GM12878 (cell line): ENCODE results near the gene COL4A5. TPM values are rescaled to one million over a fixed set of nuclear protein-coding genes. Genes with fewer than 3 reads are reported as not detected.

Experiments
- ATAC-seq: fragments of 200-7000 bp; cut with Tn5 transposase; 3 replicates; pipeline ENCODE4 v1.9.1; 2020; ENCODE audit warnings: mild to moderate bottlenecking, moderate library complexity
- BruUV-seq: library from RNA; stranded (reverse); fragments of 400-500 nt; replicated peaks from 2 replicates; lab custom pipeline; 2021; lab: Mats Ljungman, UMichigan
- CTCF ChIA-PET: fragments of 300-600 bp; sonication (Branson Sonifier 250); formaldehyde crosslinking; extraction: SDS; loops from one replicate; lab custom pipeline; 2021; ENCODE audit warnings: inconsistent platforms; lab: Yijun Ruan, JAX
- POLR2A ChIA-PET: fragments of 350-600 bp; formaldehyde crosslinking; extraction: SDS; loops from one replicate; lab custom pipeline; 2021; ENCODE audit warnings: inconsistent platforms; lab: Charles Lee
- RAD21 ChIA-PET: fragments of 300-600 bp; sonication (Branson Sonifier 250); formaldehyde crosslinking; loops from one replicate; lab custom pipeline; 2023; ENCODE audit warnings: antibody characterized with exemption; ENCODE audit not compliant: unreplicated experiment; lab: Charles Lee
- SMC1A ChIA-PET: fragments of 300-600 bp; sonication (Branson Sonifier 250); formaldehyde crosslinking; loops from one replicate; lab custom pipeline; 2023; ENCODE audit not compliant: unreplicated experiment, uncharacterized antibody; lab: Charles Lee
- DNase-seq: peaks from one replicate; pipeline ENCODE4 v3.0.0-alpha.2; 2011; ENCODE audit warnings: low read depth, low spot score
- FAIRE-seq: peaks from 3 replicates; lab custom pipeline; 2011; peaks lifted over from hg19 to GRCh38; lab: Jason Lieb, UNC
- H2AFZ ChIP-seq: 2 replicates; pipeline ENCODE4 v1.6.0; 2011; ENCODE audit warnings: low read depth, low read length, control low read depth; ENCODE audit not compliant: control insufficient read depth
- H3K27ac ChIP-seq: 2 replicates; pipeline ENCODE4 v1.5.1; 2011; ENCODE audit warnings: control low read depth; ENCODE audit not compliant: control insufficient read depth, insufficient read depth
- H3K27me3 ChIP-seq, 2 experiments: replicated peaks in 1 of 2; 2 replicates each; pipeline versions ENCODE4 v1.6.0 to v1.6.1; 2011; ENCODE audit warnings: low read length in 1 of 2; ENCODE audit not compliant: control insufficient read depth in 2 of 2, insufficient read depth in 2 of 2
- H3K36me3 ChIP-seq, 2 experiments: 2 replicates each; pipeline ENCODE4 v1.5.1; 2011; ENCODE audit warnings: low read length in 1 of 2; ENCODE audit not compliant: control insufficient read depth in 2 of 2, insufficient read depth in 2 of 2
- H3K4me1 ChIP-seq: 2 replicates; pipeline ENCODE4 v1.6.1; 2011; ENCODE audit warnings: mild to moderate bottlenecking, low read length, moderate library complexity, mixed read lengths; ENCODE audit not compliant: control insufficient read depth, insufficient read depth
- H3K4me2 ChIP-seq: 2 replicates; pipeline ENCODE4 v1.6.0; 2011; ENCODE audit warnings: control low read depth; ENCODE audit not compliant: control insufficient read depth, insufficient read depth
- H3K4me3 ChIP-seq: fragments of 200-600 bp; sonication (generic); 2 replicates; pipeline ENCODE4 v1.5.1; 2016
- H3K79me2 ChIP-seq: 2 replicates; pipeline ENCODE4 v1.6.0; 2011; ENCODE audit warnings: low read length; ENCODE audit not compliant: control insufficient read depth, insufficient read depth
- H3K9ac ChIP-seq: 2 replicates; pipeline ENCODE4 v1.8.0; 2011; ENCODE audit warnings: low read length, control low read depth, mixed read lengths; ENCODE audit not compliant: control insufficient read depth, insufficient read depth
- H3K9me3 ChIP-seq: replicated peaks from 3 replicates; pipeline ENCODE4 v1.5.1; 2011; ENCODE audit warnings: mild to moderate bottlenecking, low read length; ENCODE audit not compliant: control insufficient read depth, insufficient read depth
- H4K20me1 ChIP-seq: 2 replicates; pipeline ENCODE4 v1.6.0; 2011; ENCODE audit not compliant: control insufficient read depth, insufficient read depth
- BHLHE40 ChIP-seq, 2 experiments: fragments of 450-650 bp in 1 of 2; IDR thresholded peaks; 2 replicates each; pipeline ENCODE4 v1.6.1; 2011 to 2017; ENCODE audit warnings: low read depth in 2 of 2, borderline replicate concordance in 1 of 2, improper control_type of control experiment in 1 of 2, low read length in 1 of 2, mild to moderate bottlenecking in 1 of 2
- DPF2 ChIP-seq: fragments of 450-650 bp; IDR thresholded peaks from 2 replicates; pipeline ENCODE4 v1.6.1; 2017; ENCODE audit warnings: mild to moderate bottlenecking
- GABPA ChIP-seq: IDR thresholded peaks from 2 replicates; pipeline ENCODE4 v1.6.1; 2014; ENCODE audit warnings: antibody characterized with exemption, low read depth, mild to moderate bottlenecking, inconsistent platforms
- JUNB ChIP-seq: IDR thresholded peaks from 2 replicates; pipeline ENCODE4 v1.6.1; 2016; ENCODE audit warnings: antibody characterized with exemption, mild to moderate bottlenecking
- NR2C1 ChIP-seq: fragments of 450-650 bp; IDR thresholded peaks from 2 replicates; pipeline ENCODE4 v1.6.1; 2017; ENCODE audit warnings: antibody characterized with exemption, mild to moderate bottlenecking, moderate library complexity
- PAX8 ChIP-seq: fragments of 450-650 bp; IDR thresholded peaks from 2 replicates; pipeline ENCODE4 v1.6.1; 2017; ENCODE audit warnings: mild to moderate bottlenecking, moderate library complexity
- PBX3 ChIP-seq: IDR thresholded peaks from 2 replicates; pipeline ENCODE4 v1.6.1; 2011; ENCODE audit warnings: mild to moderate bottlenecking, low read depth, low read length, moderate library complexity; ENCODE audit not compliant: insufficient replicate concordance
- RUNX3 ChIP-seq: IDR thresholded peaks from 2 replicates; pipeline ENCODE4 v1.6.1; 2012; ENCODE audit warnings: low read length, inconsistent platforms
- SIX5 ChIP-seq: IDR thresholded peaks from 2 replicates; pipeline ENCODE4 v1.6.1; 2011; ENCODE audit warnings: mild to moderate bottlenecking, low read depth, low read length, moderate library complexity; ENCODE audit not compliant: severe bottlenecking
- SP1 ChIP-seq: IDR thresholded peaks from one replicate; pipeline ENCODE4 v1.6.1; 2011; ENCODE audit warnings: low read depth, low read length
- SPI1 ChIP-seq: IDR thresholded peaks from 2 replicates; pipeline ENCODE4 v1.6.1; 2011; ENCODE audit warnings: low read depth, mild to moderate bottlenecking, low read length, moderate library complexity, borderline replicate concordance; ENCODE audit not compliant: insufficient read depth
- SREBF1 ChIP-seq: IDR thresholded peaks from 2 replicates; pipeline ENCODE4 v1.6.1; 2012; ENCODE audit warnings: mild to moderate bottlenecking, low read length
- TCF12 ChIP-seq: IDR thresholded peaks from 2 replicates; pipeline ENCODE4 v1.6.1; 2011; ENCODE audit warnings: low read depth, mild to moderate bottlenecking, low read length
- WGBS: methylation state at CpG from one replicate; pipeline ENCODE4 v1.1.6; 2016; ENCODE audit warnings: low lambda C conversion rate; ENCODE audit not compliant: insufficient replicate concordance, insufficient coverage; ENCODE audit errors: missing lambda C conversion rate; 5-methylcytosine and 5-hydroxymethylcytosine counted together
- in situ Hi-C: fragments of 300-500 bp; cut with MboI; formaldehyde crosslinking; loops from 9 replicates; pipeline ENCODE4 v1.14.3; 2018; ENCODE audit warnings: mixed read lengths
- intact Hi-C: fragments of 100-400 bp; cut with micrococcal nuclease; formaldehyde crosslinking; loops from one replicate; pipeline ENCODE4 v1.14.2; 2022; ENCODE audit not compliant: unreplicated experiment
- polyA plus RNA-seq, 11 experiments: library from polyadenylated mRNA; depleted of rRNA in 4 of 11; unstranded in 6 of 11; stranded (reverse) in 5 of 11; fragments of >200 nt; fragmentation: Nextera tagmentation in 4 of 11; fragmentation: Illumina TruSeq in 1 of 11; extraction: Ambion mirVana in 4 of 11; extraction: Trizol in 1 of 11; gene quantifications; 1 replicate in 1 of 11; 2 replicates in 10 of 11; pipeline versions ENCODE4 v1.2.1 to v1.2.3, GENCODE V29; 2011 to 2016; ENCODE audit warnings: inconsistent platforms in 2 of 11, missing spikeins in 2 of 11, low read depth in 1 of 11
- total RNA-seq, 4 experiments: library from RNA; depleted of rRNA in 3 of 4; stranded (reverse); fragments of >200 nt in 3 of 4; fragmentation: Illumina TruSeq in 1 of 4; extraction: Trizol in 1 of 4; gene quantifications; 2 replicates each; pipeline versions ENCODE4 v1.2.1 to v1.2.3, GENCODE V29; 2013 to 2021
- TF ChIP-seq, protein P1 (sequence below): fragments of 450-650 bp; IDR thresholded peaks from 2 replicates; pipeline ENCODE4 v1.6.1; 2016; ENCODE audit warnings: mild to moderate bottlenecking

Gene COL4A5
- total and polyA plus RNA-seq, 10 of the 15 experiments (the other 5 are each of a cell fraction or from before 2014, with no cell fraction given) = 0.13 to 2.8 (median 0.38) TPM; not detected in 1

DNA sequence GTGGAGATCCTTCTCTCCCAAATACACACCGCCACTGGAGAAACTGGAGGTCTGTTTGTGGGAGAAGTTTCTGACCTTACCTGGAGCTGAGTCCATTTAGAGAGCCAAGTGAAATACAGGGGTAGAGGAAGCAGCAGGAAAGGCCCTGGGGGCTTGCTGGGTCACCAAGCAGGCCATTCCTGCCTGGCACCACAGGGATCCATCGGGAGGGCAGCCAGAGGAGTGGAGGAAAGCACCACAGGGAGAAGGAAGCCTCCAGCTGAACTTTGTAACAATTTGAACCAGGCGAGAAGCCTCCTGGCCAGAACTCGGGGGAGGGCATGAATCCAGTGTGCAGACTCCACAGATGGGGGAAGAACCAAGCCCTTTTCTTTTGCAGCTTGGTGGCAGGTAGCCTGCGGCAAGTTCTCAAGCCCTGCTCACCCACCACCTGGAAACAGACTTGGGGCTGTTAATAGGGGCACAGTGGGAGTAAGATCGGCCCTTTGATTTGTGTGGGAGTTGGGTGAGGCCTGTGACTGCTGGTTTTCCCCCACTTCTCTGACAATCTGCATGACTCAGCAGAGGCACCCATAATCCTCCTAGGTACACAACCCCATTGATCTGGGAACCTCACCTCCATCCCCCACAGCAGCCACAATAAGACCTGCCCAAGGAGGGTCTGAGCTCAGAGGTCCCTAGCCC lies 202.1 kb downstream of the COL4A5 start:
- no TSS peak for BruUV-seq
- TF ChIP-seq RUNX3 (peak; percentile 6; the same call in 1 of the 2 replicates), JUNB (peak; percentile 6; the same call in 1 of the 2 replicates), PBX3 (no peak)
- Histone ChIP-seq H3K79me2 (no peaks in the 10 kb centered on the region), H3K9me3 (no peaks in the 10 kb centered on the region; the same call in 2 of the 3 replicates), H3K27ac (no peak overlapping the region; the same call in 1 of the 2 replicates), H3K27me3 (no peaks in the 10 kb centered on the region), H3K4me3 (no peak overlapping the region), H3K9ac (no peak overlapping the region), H3K36me3 (no peaks in the 10 kb centered on the region), H3K4me1 (no peaks in the 10 kb centered on the region), H3K4me2 (0 out of 2 replicates have a peak overlapping the region, but pooled peaks have one; percentile 9), H4K20me1 (no peaks in the 10 kb centered on the region), H2AFZ (no peak overlapping the region; the same call in 1 of the 2 replicates)
- intact Hi-C loops = no loop called here
- ChIA-PET CTCF (no interaction called here), POLR2A (no interaction called here), SMC1A (interaction anchor here (1.0 to 2.0 kb wide), 5 partner anchors 10 to 741 kb away, joined by 3 to 10 read pairs (median 3); no protein-coding TSS in a partner anchor), RAD21 (interaction anchor here (0.8 to 1.5 kb wide), 3 partner anchors 9 to 543 kb away, joined by 3 to 5 read pairs (median 4); no protein-coding TSS in a partner anchor)
- FAIRE-seq (no peak), DNase-seq (no peak), ATAC-seq (peak; percentile 60)
- WGBS = 6% methylated on average over 6 of the region's 6 CpGs
- in situ Hi-C loops = no loop called here

DNA sequence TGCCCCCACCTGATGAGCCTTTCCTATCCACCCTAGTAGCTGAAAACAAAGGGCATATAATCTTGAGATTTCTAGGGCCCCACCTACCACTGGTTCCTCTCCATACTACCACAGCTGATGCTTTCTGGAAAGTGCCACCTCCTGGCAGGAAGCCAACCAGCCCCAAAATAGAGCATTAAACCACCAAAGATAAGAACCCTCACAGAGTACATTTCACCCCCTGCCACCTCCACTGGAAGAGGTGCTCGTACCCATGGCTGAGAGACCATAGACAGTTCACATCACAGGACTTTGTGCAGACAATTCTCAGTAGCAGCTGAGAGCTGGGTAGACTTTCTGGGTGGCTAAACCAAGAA lies 202.6 kb downstream of the COL4A5 start:
- BruUV-seq = no TSS peak
- TF ChIP-seq SPI1 (no peak), GABPA (no peak), SP1 (no peak), SREBF1 (no peak), PAX8 (no peak), BHLHE40 (IDR thresholded peaks at IDR 0.05; ENCODE audit: borderline replicate concordance in 1 of 2, low read depth in 2 of 2, low read length in 1 of 2) (no peak), TCF12 (no peak), DPF2 (no peak), SIX5 (no peak), NR2C1 (no peak)
- TF ChIP-seq, protein P1, sequence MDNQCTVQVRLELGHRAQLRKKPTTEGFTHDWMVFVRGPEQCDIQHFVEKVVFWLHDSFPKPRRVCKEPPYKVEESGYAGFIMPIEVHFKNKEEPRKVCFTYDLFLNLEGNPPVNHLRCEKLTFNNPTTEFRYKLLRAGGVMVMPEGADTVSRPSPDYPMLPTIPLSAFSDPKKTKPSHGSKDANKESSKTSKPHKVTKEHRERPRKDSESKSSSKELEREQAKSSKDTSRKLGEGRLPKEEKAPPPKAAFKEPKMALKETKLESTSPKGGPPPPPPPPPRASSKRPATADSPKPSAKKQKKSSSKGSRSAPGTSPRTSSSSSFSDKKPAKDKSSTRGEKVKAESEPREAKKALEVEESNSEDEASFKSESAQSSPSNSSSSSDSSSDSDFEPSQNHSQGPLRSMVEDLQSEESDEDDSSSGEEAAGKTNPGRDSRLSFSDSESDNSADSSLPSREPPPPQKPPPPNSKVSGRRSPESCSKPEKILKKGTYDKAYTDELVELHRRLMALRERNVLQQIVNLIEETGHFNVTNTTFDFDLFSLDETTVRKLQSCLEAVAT = no peak

More for the DNA sequence above, 202.6 kb downstream of the COL4A5 start:
- RAD21 ChIA-PET = interaction anchor here (1.5 kb wide), 1 partner anchor 58 kb away, joined by 5 read pairs; no protein-coding TSS in a partner anchor
- Histone ChIP-seq H3K27me3 (no peaks in the 10 kb centered on the region), H3K27ac (no peak overlapping the region), H2AFZ (no peak overlapping the region), H3K4me3 (no peak overlapping the region), H3K4me2 (no peak overlapping the region), H3K4me1 (no peaks in the 10 kb centered on the region), H3K9me3 (no peaks in the 10 kb centered on the region; the same call in 2 of the 3 replicates), H3K36me3 (no peaks in the 10 kb centered on the region), H3K79me2 (no peaks in the 10 kb centered on the region), H3K9ac (no peak overlapping the region), H4K20me1 (no peaks in the 10 kb centered on the region)
- ATAC-seq (no peak; the same call in 2 of the 3 replicates), DNase-seq (no peak), FAIRE-seq (no peak)
- in situ Hi-C loops (no loop called here), intact Hi-C loops (no loop called here)
- 8% methylated on average over 1 of the region's 1 CpG for WGBS
- SMC1A ChIA-PET = interaction anchor here (1.0 to 2.0 kb wide), 3 partner anchors 10 to 57 kb away, joined by 3 to 10 read pairs (median 3); no protein-coding TSS in a partner anchor
- CTCF ChIA-PET = no interaction called here
- POLR2A ChIA-PET = no interaction called here
